GM12892 (cell line): ENCODE data around the gene UCHL5.

Experiments
- POLR2A ChIP-seq: IDR thresholded peaks from 2 replicates; pipeline ENCODE4 v1.6.1; 2011; ENCODE audit warnings: low read depth, low read length, control low read depth
- POLR2AphosphoS5 ChIP-seq: IDR thresholded peaks from 2 replicates; pipeline ENCODE4 v1.6.1; 2011; ENCODE audit warnings: low read depth, low read length, control low read depth

GRCh38 chr1:193009501-193009900 lies 49.7 kb downstream of the UCHL5 start:
- TF ChIP-seq POLR2AphosphoS5 (no peak), POLR2A (no peak)
